H9 (cell line): ENCODE data around the gene TRPV6. TPM values are rescaled to one million over a fixed set of nuclear protein-coding genes. Genes with fewer than 3 reads are reported as not detected.

Source experiments
- DNase-seq: peaks from one replicate; pipeline ENCODE4 v3.0.0-alpha.2; 2017
- H2AFZ ChIP-seq: one replicate; pipeline ENCODE4 v1.6.1; 2013; ENCODE audit warnings: mild to moderate bottlenecking, low read length, control low read depth, moderate library complexity
- H2AK5ac ChIP-seq: 2 replicates; pipeline ENCODE4 v1.6.1; 2013; ENCODE audit warnings: low read length, control low read depth, mixed read lengths; ENCODE audit not compliant: insufficient read length
- H2BK120ac ChIP-seq: one replicate; pipeline ENCODE4 v1.6.1; 2013; ENCODE audit warnings: low read depth, mild to moderate bottlenecking, low read length, control low read depth, inconsistent platforms; ENCODE audit not compliant: poor library complexity, severe bottlenecking
- H2BK12ac ChIP-seq: 2 replicates; pipeline ENCODE4 v1.6.1; 2013; ENCODE audit warnings: low read length, control low read depth, mixed read lengths, low read depth; ENCODE audit not compliant: insufficient read length
- H2BK15ac ChIP-seq: 2 replicates; pipeline ENCODE4 v1.6.1; 2013; ENCODE audit warnings: low read depth, low read length, control low read depth
- H2BK20ac ChIP-seq: one replicate; pipeline ENCODE4 v1.6.1; 2013; ENCODE audit warnings: low read depth, mild to moderate bottlenecking, low read length, control low read depth, inconsistent platforms; ENCODE audit not compliant: poor library complexity, severe bottlenecking
- H2BK5ac ChIP-seq: 2 replicates; pipeline ENCODE4 v1.6.1; 2013; ENCODE audit warnings: low read length, control low read depth, mixed read lengths; ENCODE audit not compliant: insufficient read length
- H3K14ac ChIP-seq: 2 replicates; pipeline ENCODE4 v1.6.1; 2013; ENCODE audit warnings: low read length, control low read depth; ENCODE audit not compliant: insufficient read depth
- H3K18ac ChIP-seq: 2 replicates; pipeline ENCODE4 v1.6.1; 2013; ENCODE audit warnings: low read depth, mild to moderate bottlenecking, mixed read lengths, low read length, control low read depth; ENCODE audit not compliant: insufficient read length
- H3K23ac ChIP-seq: 2 replicates; pipeline ENCODE4 v1.6.1; 2013; ENCODE audit warnings: low read length, control low read depth, mixed read lengths, low read depth; ENCODE audit not compliant: insufficient read length
- H3K23me2 ChIP-seq: 2 replicates; pipeline ENCODE4 v1.6.1; 2013; ENCODE audit warnings: low read depth, mild to moderate bottlenecking, mixed read lengths, low read length, control low read depth; ENCODE audit not compliant: insufficient read length, poor library complexity, severe bottlenecking
- H3K27ac ChIP-seq: 2 replicates; pipeline ENCODE4 v1.5.1; 2013; ENCODE audit warnings: low read length, control low read depth, mixed read lengths, low read depth; ENCODE audit not compliant: insufficient read length
- H3K27me3 ChIP-seq: 2 replicates; pipeline ENCODE4 v1.6.1; 2013; ENCODE audit warnings: low read length, control low read depth, inconsistent platforms; ENCODE audit not compliant: insufficient read depth
- H3K4ac ChIP-seq: 2 replicates; pipeline ENCODE4 v1.6.1; 2013; ENCODE audit warnings: low read depth, mild to moderate bottlenecking, control low read depth, inconsistent platforms, low read length, moderate library complexity
- H3K4me1 ChIP-seq: 2 replicates; pipeline ENCODE4 v1.6.1; 2013; ENCODE audit warnings: low read length, control low read depth, inconsistent platforms; ENCODE audit not compliant: insufficient read depth
- H3K4me2 ChIP-seq: 2 replicates; pipeline ENCODE4 v1.6.1; 2013; ENCODE audit warnings: low read length, control low read depth, mixed read lengths; ENCODE audit not compliant: insufficient read length, insufficient read depth
- H3K56ac ChIP-seq: 2 replicates; pipeline ENCODE4 v1.6.1; 2013; ENCODE audit warnings: low read depth, mild to moderate bottlenecking, mixed read lengths, low read length, control low read depth; ENCODE audit not compliant: insufficient read length
- H3K79me1 ChIP-seq: 2 replicates; pipeline ENCODE4 v1.6.1; 2013; ENCODE audit warnings: low read depth, mild to moderate bottlenecking, moderate library complexity, low read length, control low read depth, inconsistent platforms; ENCODE audit not compliant: insufficient read depth, poor library complexity, severe bottlenecking
- H3K79me2 ChIP-seq: 2 replicates; pipeline ENCODE4 v1.6.1; 2013; ENCODE audit warnings: low read length, control low read depth, inconsistent platforms; ENCODE audit not compliant: insufficient read depth
- H3K9ac ChIP-seq: 2 replicates; pipeline ENCODE4 v1.6.1; 2013; ENCODE audit warnings: low read length, control low read depth, mixed read lengths; ENCODE audit not compliant: insufficient read length; ENCODE audit errors: extremely low read depth
- H3K9me3 ChIP-seq: one replicate; pipeline ENCODE4 v1.6.1; 2013; ENCODE audit warnings: low read depth, low read length, inconsistent platforms; ENCODE audit not compliant: control insufficient read depth
- H3T11ph ChIP-seq: one replicate; pipeline ENCODE4 v1.6.1; 2013; ENCODE audit warnings: mild to moderate bottlenecking, low read length, control low read depth, inconsistent platforms
- H4K20me1 ChIP-seq: one replicate; pipeline ENCODE4 v1.6.1; 2013; ENCODE audit not compliant: control insufficient read depth, insufficient read length, insufficient read depth
- H4K5ac ChIP-seq: 2 replicates; pipeline ENCODE4 v1.6.1; 2013; ENCODE audit warnings: low read depth, mild to moderate bottlenecking, mixed read lengths, low read length, control low read depth; ENCODE audit not compliant: insufficient read length
- H4K8ac ChIP-seq: replicated peaks from 2 replicates; pipeline ENCODE4 v1.6.1; 2013; ENCODE audit warnings: low read length, control low read depth, mixed read lengths, low read depth; ENCODE audit not compliant: insufficient read length
- H4K91ac ChIP-seq: 2 replicates; pipeline ENCODE4 v1.6.1; 2013; ENCODE audit warnings: low read depth, mild to moderate bottlenecking, moderate library complexity, mixed read lengths, low read length, control low read depth; ENCODE audit not compliant: insufficient read length
- H3K27ac Mint-ChIP-seq, 3 experiments: 2 replicates in 2 of 3; 3 replicates in 1 of 3; pipeline ENCODE4 v1.8.0; 2020 to 2021; ENCODE audit warnings: mixed read lengths in 3 of 3, mild to moderate bottlenecking in 1 of 3, moderate library complexity in 1 of 3
- H3K27me3 Mint-ChIP-seq: 2 replicates; pipeline ENCODE4 v1.8.0; 2021; ENCODE audit warnings: low read depth, mild to moderate bottlenecking, moderate library complexity, mixed read lengths
- H3K36me3 Mint-ChIP-seq, 3 experiments: 2 replicates in 2 of 3; 3 replicates in 1 of 3; pipeline ENCODE4 v1.8.0; 2020 to 2021; ENCODE audit warnings: low read depth in 3 of 3, mixed read lengths in 3 of 3; ENCODE audit not compliant: insufficient read depth in 1 of 3
- H3K4me1 Mint-ChIP-seq, 2 experiments: 2 replicates each; pipeline ENCODE4 v1.8.0; 2020; ENCODE audit warnings: mixed read lengths in 2 of 2
- H3K4me3 Mint-ChIP-seq, 2 experiments: 2 replicates in 1 of 2; 3 replicates in 1 of 2; pipeline ENCODE4 v1.8.0; 2020 to 2021; ENCODE audit warnings: mild to moderate bottlenecking in 2 of 2, mixed read lengths in 2 of 2, moderate library complexity in 1 of 2
- H3K9me3 Mint-ChIP-seq, 2 experiments: 2 replicates in 1 of 2; 3 replicates in 1 of 2; pipeline ENCODE4 v1.8.0; 2020; ENCODE audit warnings: mild to moderate bottlenecking in 2 of 2, mixed read lengths in 2 of 2, moderate library complexity in 1 of 2
- CTCF ChIP-seq: fragments of 200-600 bp; sonication (generic); conservative IDR thresholded peaks from 3 replicates; pipeline ENCODE4 v1.8.0; 2021; ENCODE audit warnings: antibody characterized with exemption, mild to moderate bottlenecking
- WGBS: extraction: QIAGEN DNeasy Blood & Tissue Kit; methylation state at CpG from one replicate; pipeline ENCODE4 v1.1.7; 2013; ENCODE audit warnings: missing lambda C conversion rate, low lambda C conversion rate, mixed read lengths; ENCODE audit not compliant: insufficient read length; ENCODE audit errors: extremely low coverage; 5-methylcytosine and 5-hydroxymethylcytosine counted together
- total RNA-seq: library from RNA; stranded (reverse); gene quantifications from 2 replicates; pipeline ENCODE4 v1.2.1, GENCODE V29; 2021

TRPV6 gene
- total RNA-seq, 1 experiment from 2014 or later: 0.61 TPM

- Histone ChIP-seq H3K23me2 (peaks cover 6% of the 10 kb centered on the region), H3K9me3 (no peaks in the 10 kb centered on the region), H4K8ac (no peak overlapping the region), H3K27me3 (peaks cover 4% of the 10 kb centered on the region; the same call in 1 of the 2 replicates), H2BK120ac (no peak overlapping the region), H3K79me2 (no peaks in the 10 kb centered on the region), H2AK5ac (no peak overlapping the region), H2AFZ (no peak overlapping the region), H2BK5ac (no peak overlapping the region), H3K4ac (no peak overlapping the region), H3K14ac (no peak overlapping the region), H4K5ac (no peak overlapping the region), H3K4me1 (peaks cover 11% of the 10 kb centered on the region), H3K18ac (no peak overlapping the region), H3K79me1 (no peaks in the 10 kb centered on the region), H4K91ac (no peak overlapping the region), H3T11ph (no peak overlapping the region), H2BK12ac (no peak overlapping the region), H2BK20ac (no peak overlapping the region), H3K56ac (no peak overlapping the region), H3K9ac (no peak overlapping the region), H3K23ac (no peak overlapping the region), H3K27ac (no peak overlapping the region), H2BK15ac (no peak overlapping the region), H4K20me1 (no peaks in the 10 kb centered on the region), H3K4me2 (no peak overlapping the region)
- peaks cover 0 to 10% (median 0%) of the 10 kb centered on the region in 3 experiments; a peak in 3 of 7 replicates for H3K36me3 Mint-ChIP-seq
- H3K4me3 Mint-ChIP-seq: no peak overlapping the region
- no CpG with 5 or more reads among the region's 5 CpGs for WGBS
- DNase-seq: no peak
- no peaks in the 10 kb centered on the region for H3K9me3 Mint-ChIP-seq
- H3K27me3 Mint-ChIP-seq: peaks cover 28% of the 10 kb centered on the region
- no peak for TF ChIP-seq CTCF
- no peak overlapping the region for H3K27ac Mint-ChIP-seq
- H3K4me1 Mint-ChIP-seq: peaks cover 39 to 47% of the 10 kb centered on the region in 2 experiments
Measured at GRCh38 chr7:142859829-142860228, 25.7 kb downstream of the TRPV6 start.
